ENCODE data around the gene ADH5. TPM values are rescaled to one million over a fixed set of nuclear protein-coding genes. Genes with fewer than 3 reads are reported as not detected.

The ADH5 gene
- total RNA-seq, 1 experiment from 2014 or later = 161 TPM

DNA sequence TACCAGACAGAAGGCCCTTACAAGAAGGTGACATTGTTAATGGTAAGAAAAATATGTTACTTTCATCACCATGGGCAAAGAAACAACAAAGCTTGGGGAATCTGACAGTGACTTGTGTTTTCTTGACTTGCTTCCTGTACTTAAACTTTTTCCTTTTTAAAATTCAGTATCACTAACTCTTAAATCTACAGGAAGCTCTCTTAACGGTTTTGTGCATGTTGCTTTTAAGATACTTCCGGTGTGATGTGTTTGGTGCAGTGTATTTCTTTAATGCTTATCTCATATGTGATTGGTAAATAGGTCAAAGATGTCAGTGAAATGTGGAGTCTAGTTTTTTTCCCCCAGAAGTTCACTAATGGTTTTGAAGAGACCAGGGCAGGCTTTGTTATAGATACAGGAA lies 45.2 kb downstream of the ADH5 start:
- intact Hi-C loops (cut with micrococcal nuclease; ENCODE audit: unreplicated experiment) = no loop called here
- 0 out of 2 replicates have a peak, but pooled peaks cover 1% of the 10 kb centered on the region for H3K36me3 ChIP-seq (ENCODE audit: control insufficient read depth, insufficient read depth, low read length)

DNA sequence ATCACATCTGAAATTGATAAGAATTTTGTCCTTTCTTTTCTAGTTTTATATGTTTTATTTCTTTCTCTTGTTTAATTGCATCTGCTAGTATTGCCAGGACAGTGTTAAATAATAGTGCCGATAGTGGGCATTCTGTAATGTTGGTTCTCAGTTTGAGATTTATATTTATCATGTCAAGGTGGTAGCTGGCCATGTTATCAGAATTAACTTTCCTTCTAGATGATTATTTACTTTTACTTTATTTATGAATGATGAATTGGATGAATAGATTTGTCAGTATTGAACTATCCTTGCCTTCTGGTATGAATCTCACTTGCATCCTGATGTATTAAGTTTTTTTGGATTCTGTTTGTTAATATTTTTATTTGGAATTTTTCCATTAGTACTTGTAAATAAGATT lies 50.4 kb downstream of the ADH5 start:
- H3K27me3 Mint-ChIP-seq (ENCODE audit: insufficient read depth, unreplicated experiment) = no peaks in the 10 kb centered on the region
- no peaks in the 10 kb centered on the region for H3K36me3 ChIP-seq (ENCODE audit: control insufficient read depth, insufficient read depth, low read length)
- no peaks in the 10 kb centered on the region for H3K27me3 ChIP-seq (replicated peaks; ENCODE audit: control insufficient read depth, insufficient read depth, low read length)
- ChIA-PET POLR2A (no interaction called here), CTCF (no interaction called here)
- BruUV-seq (replicated peaks) = no TSS peak
- intact Hi-C loops (cut with micrococcal nuclease; ENCODE audit: unreplicated experiment) = no loop called here
- peaks cover 32% of the 10 kb centered on the region for H3K36me3 Mint-ChIP-seq (ENCODE audit: insufficient read depth, unreplicated experiment)
- peaks cover 5% of the 10 kb centered on the region for H3K9me3 ChIP-seq
- DNase-seq = no peak
- H3K27ac Mint-ChIP-seq (ENCODE audit: unreplicated experiment) = no peak overlapping the region
- H3K4me1 Mint-ChIP-seq (ENCODE audit: low read depth, unreplicated experiment) = peaks cover 9% of the 10 kb centered on the region
- TF ChIP-seq, protein P1, sequence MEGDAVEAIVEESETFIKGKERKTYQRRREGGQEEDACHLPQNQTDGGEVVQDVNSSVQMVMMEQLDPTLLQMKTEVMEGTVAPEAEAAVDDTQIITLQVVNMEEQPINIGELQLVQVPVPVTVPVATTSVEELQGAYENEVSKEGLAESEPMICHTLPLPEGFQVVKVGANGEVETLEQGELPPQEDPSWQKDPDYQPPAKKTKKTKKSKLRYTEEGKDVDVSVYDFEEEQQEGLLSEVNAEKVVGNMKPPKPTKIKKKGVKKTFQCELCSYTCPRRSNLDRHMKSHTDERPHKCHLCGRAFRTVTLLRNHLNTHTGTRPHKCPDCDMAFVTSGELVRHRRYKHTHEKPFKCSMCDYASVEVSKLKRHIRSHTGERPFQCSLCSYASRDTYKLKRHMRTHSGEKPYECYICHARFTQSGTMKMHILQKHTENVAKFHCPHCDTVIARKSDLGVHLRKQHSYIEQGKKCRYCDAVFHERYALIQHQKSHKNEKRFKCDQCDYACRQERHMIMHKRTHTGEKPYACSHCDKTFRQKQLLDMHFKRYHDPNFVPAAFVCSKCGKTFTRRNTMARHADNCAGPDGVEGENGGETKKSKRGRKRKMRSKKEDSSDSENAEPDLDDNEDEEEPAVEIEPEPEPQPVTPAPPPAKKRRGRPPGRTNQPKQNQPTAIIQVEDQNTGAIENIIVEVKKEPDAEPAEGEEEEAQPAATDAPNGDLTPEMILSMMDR (IDR thresholded peaks at IDR 0.05; ENCODE audit: insufficient read depth in 1 of 2, low read depth in 1 of 2, low read length in 1 of 2, severe bottlenecking in 1 of 2, unreplicated experiment in 1 of 2) = no peak
- no peaks in the 10 kb centered on the region for H3K4me1 ChIP-seq
- H3K4me3 Mint-ChIP-seq (ENCODE audit: unreplicated experiment) = no peak overlapping the region
- H3K4me3 ChIP-seq (ENCODE audit: low read depth, low read length) = no peak overlapping the region
- H3K9me3 Mint-ChIP-seq (ENCODE audit: unreplicated experiment) = no peaks in the 10 kb centered on the region

More for the DNA sequence above, 45.2 kb downstream of the ADH5 start:
- Histone ChIP-seq H3K4me1 (no peaks in the 10 kb centered on the region), H3K27me3 (replicated peaks; ENCODE audit: control insufficient read depth, insufficient read depth, low read length) (no peaks in the 10 kb centered on the region), H3K9me3 (no peaks in the 10 kb centered on the region), H3K4me3 (ENCODE audit: low read depth, low read length) (no peak overlapping the region)
- no peaks in the 10 kb centered on the region for H3K27me3 Mint-ChIP-seq (ENCODE audit: insufficient read depth, unreplicated experiment)
- H3K36me3 Mint-ChIP-seq (ENCODE audit: insufficient read depth, unreplicated experiment) = peaks cover 61% of the 10 kb centered on the region
- BruUV-seq (replicated peaks) = no TSS peak
- H3K27ac Mint-ChIP-seq (ENCODE audit: unreplicated experiment) = no peak overlapping the region
- TF ChIP-seq, protein P1 (IDR thresholded peaks at IDR 0.05; ENCODE audit: insufficient read depth in 1 of 2, low read depth in 1 of 2, low read length in 1 of 2, severe bottlenecking in 1 of 2, unreplicated experiment in 1 of 2) = no peak
- ChIA-PET POLR2A (no interaction called here), CTCF (no interaction called here)
- H3K9me3 Mint-ChIP-seq (ENCODE audit: unreplicated experiment) = no peaks in the 10 kb centered on the region
- H3K4me3 Mint-ChIP-seq (ENCODE audit: unreplicated experiment) = no peak overlapping the region
- no peaks in the 10 kb centered on the region for H3K4me1 Mint-ChIP-seq (ENCODE audit: low read depth, unreplicated experiment)
- DNase-seq = no peak

DNA sequence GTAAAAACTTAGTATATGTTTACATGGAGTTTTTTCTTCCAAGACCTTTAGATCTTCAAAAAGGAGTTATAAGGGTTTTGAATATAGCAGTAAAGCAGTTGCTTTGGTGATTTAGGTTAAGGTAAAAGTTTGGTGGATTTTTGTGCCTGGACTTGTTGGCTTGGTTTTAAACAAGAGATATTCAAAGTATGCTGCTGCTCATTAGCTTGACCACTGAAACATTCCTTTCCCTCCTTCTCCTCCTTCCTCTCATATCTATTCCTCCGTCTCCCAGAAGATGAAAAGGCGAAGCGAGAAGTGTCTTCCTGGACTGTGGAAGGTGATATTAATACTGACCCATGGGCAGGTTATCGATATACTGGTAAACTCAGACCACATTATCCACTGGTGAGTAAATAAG lies 54.6 kb downstream of the ADH5 start:
- Mint-ChIP-seq H3K36me3 (ENCODE audit: insufficient read depth, unreplicated experiment) (peaks cover 42% of the 10 kb centered on the region), H3K27ac (ENCODE audit: unreplicated experiment) (peak overlapping the region; percentile 23), H3K27me3 (ENCODE audit: insufficient read depth, unreplicated experiment) (no peaks in the 10 kb centered on the region), H3K4me1 (ENCODE audit: low read depth, unreplicated experiment) (peaks cover 9% of the 10 kb centered on the region), H3K9me3 (ENCODE audit: unreplicated experiment) (no peaks in the 10 kb centered on the region), H3K4me3 (ENCODE audit: unreplicated experiment) (no peak overlapping the region)
- Histone ChIP-seq H3K4me1 (peaks cover 3% of the 10 kb centered on the region), H3K36me3 (ENCODE audit: control insufficient read depth, insufficient read depth, low read length) (no peaks in the 10 kb centered on the region), H3K9me3 (peaks cover 5% of the 10 kb centered on the region), H3K27me3 (replicated peaks; ENCODE audit: control insufficient read depth, insufficient read depth, low read length) (no peaks in the 10 kb centered on the region), H3K4me3 (ENCODE audit: low read depth, low read length) (no peak overlapping the region)
- CTCF ChIA-PET = interaction anchor here (2.1 kb wide), 1 partner anchor 39 kb away, joined by 4 read pairs; the partner anchor contains the start of gene METAP1
- POLR2A ChIA-PET = no interaction called here
- no TSS peak for BruUV-seq (replicated peaks)
- TF ChIP-seq, protein P1 (IDR thresholded peaks at IDR 0.05; ENCODE audit: insufficient read depth in 1 of 2, low read depth in 1 of 2, low read length in 1 of 2, severe bottlenecking in 1 of 2, unreplicated experiment in 1 of 2) = no peak
- intact Hi-C loops (cut with micrococcal nuclease; ENCODE audit: unreplicated experiment) = no loop called here
- DNase-seq = no peak
